Measurements from ENCODE around the gene C2orf68.

C2orf68 gene

GRCh38 chr2:85578243-85579180, 33.4 kb downstream of the C2orf68 start:
- TF ChIP-seq CTCF (IDR thresholded peaks at IDR 0.05; ENCODE audit: low read depth, low read length), result no peak
- no peak overlapping the region for H3K4me3 ChIP-seq (ENCODE audit: low read depth, low read length)

- no peak within 1 kb of the TSS for H3K4me3 ChIP-seq (ENCODE audit: low read depth, low read length)
- no peak for TF ChIP-seq CTCF (IDR thresholded peaks at IDR 0.05; ENCODE audit: low read depth, low read length)
Observed at GRCh38 chr2:85577386-85578242, 34.3 kb downstream of the C2orf68 start, which contains the start of gene VAMP8. Gene VAMP8, plus strand, starts transcription at chr2:85577586. Its CDS starts 61 bp downstream, at chr2:85577647.

GRCh38 chr2:85577063-85577385, 34.8 kb downstream of the C2orf68 start:
- TF ChIP-seq CTCF (IDR thresholded peaks at IDR 0.05; ENCODE audit: low read depth, low read length), result no peak
- H3K4me3 ChIP-seq (ENCODE audit: low read depth, low read length), result no peak overlapping the region

GRCh38 chr2:85575739-85576138, 36.1 kb downstream of the C2orf68 start:
- no peak overlapping the region for H3K4me3 ChIP-seq (ENCODE audit: low read depth, low read length)
- TF ChIP-seq CTCF (IDR thresholded peaks at IDR 0.05; ENCODE audit: low read depth, low read length), result no peak

GRCh38 chr2:85566265-85566664, 45.6 kb downstream of the C2orf68 start:
- no peak overlapping the region for H3K4me3 ChIP-seq (ENCODE audit: low read depth, low read length)
- TF ChIP-seq CTCF (IDR thresholded peaks at IDR 0.05; ENCODE audit: low read depth, low read length), result no peak

- no peak overlapping the region for H3K4me3 ChIP-seq (ENCODE audit: low read depth, low read length)
- TF ChIP-seq CTCF (IDR thresholded peaks at IDR 0.05; ENCODE audit: low read depth, low read length), result no peak
Observed at GRCh38 chr2:85564144-85564563, 47.7 kb downstream of the C2orf68 start.
